Body of pancreas (tissue), 4 donors: ENCODE measurements around the gene CASZ1. TPM values are rescaled to one million over a fixed set of nuclear protein-coding genes. Genes with fewer than 3 reads are reported as not detected.

Source experiments
- ATAC-seq: fragments of 150-250 bp; one replicate; pipeline ENCODE4 v1.9.1; 2016
- DNase-seq, 4 donors: peaks; one replicate each; pipeline ENCODE4 v3.0.0-alpha.2; 2019
- H3K27ac ChIP-seq, 4 donors: fragments of 200-600 bp; sonication (generic); 1 replicate in 3 of 4; 2 replicates in 1 of 4; pipeline versions ENCODE4 v1.5.1 to v1.6.1; 2016 to 2019; ENCODE audit warnings: mild to moderate bottlenecking in 1 of 4, mixed read lengths in 1 of 4, moderate library complexity in 1 of 4
- H3K27me3 ChIP-seq, 2 donors: fragments of 200-600 bp; sonication (generic); one replicate each; pipeline ENCODE4 v1.6.0; 2016; ENCODE audit warnings: mild to moderate bottlenecking in 1 of 2
- H3K36me3 ChIP-seq, 2 donors: fragments of 200-600 bp; sonication (generic); replicated peaks in 1 of 2; 2 replicates each; pipeline ENCODE4 v1.5.1; 2016; ENCODE audit warnings: low read depth in 2 of 2; ENCODE audit not compliant: insufficient read depth in 1 of 2
- H3K4me1 ChIP-seq: fragments of 200-600 bp; sonication (generic); one replicate; pipeline ENCODE4 v1.6.0; 2016
- H3K4me3 ChIP-seq, 2 donors: fragments of 200-600 bp; sonication (generic); 1 replicate in 1 of 2; 2 replicates in 1 of 2; pipeline ENCODE4 v1.5.1; 2016 to 2019
- H3K9me3 ChIP-seq, 3 donors: fragments of 200-600 bp; sonication (generic); 1 replicate in 2 of 3; 2 replicates in 1 of 3; pipeline ENCODE4 v1.5.1; 2016
- CTCF ChIP-seq, 7 experiments: fragments of 450-650 bp in 4 of 7; fragments of 200-600 bp in 3 of 7; sonication (generic) in 3 of 7; IDR thresholded peaks; one replicate each; pipeline ENCODE4 v1.5.1; 2016 to 2019; ENCODE audit warnings: antibody characterized with exemption in 7 of 7
- POLR2A ChIP-seq, 3 donors: fragments of 450-650 bp; IDR thresholded peaks; one replicate each; pipeline ENCODE4 v1.6.1; 2016; ENCODE audit warnings: antibody characterized with exemption in 3 of 3, mild to moderate bottlenecking in 2 of 3
- WGBS, 2 donors: methylation state at CpG; one replicate each; pipeline ENCODE4 v1.1.5; 2017; 5-methylcytosine and 5-hydroxymethylcytosine counted together
- intact Hi-C: fragments of 100-400 bp; cut with DNase I; formaldehyde crosslinking; loops from one replicate; pipeline ENCODE4 v1.15.1; 2023
- total RNA-seq, 2 donors: library from RNA; depleted of rRNA; stranded (reverse); fragments of >200 nt; gene quantifications; one replicate each; pipeline ENCODE4 v1.1.0, GENCODE V29; 2016

Gene CASZ1
- total RNA-seq, 2 donors from 2014 or later, result 9.3 to 14.2 TPM

DNA sequence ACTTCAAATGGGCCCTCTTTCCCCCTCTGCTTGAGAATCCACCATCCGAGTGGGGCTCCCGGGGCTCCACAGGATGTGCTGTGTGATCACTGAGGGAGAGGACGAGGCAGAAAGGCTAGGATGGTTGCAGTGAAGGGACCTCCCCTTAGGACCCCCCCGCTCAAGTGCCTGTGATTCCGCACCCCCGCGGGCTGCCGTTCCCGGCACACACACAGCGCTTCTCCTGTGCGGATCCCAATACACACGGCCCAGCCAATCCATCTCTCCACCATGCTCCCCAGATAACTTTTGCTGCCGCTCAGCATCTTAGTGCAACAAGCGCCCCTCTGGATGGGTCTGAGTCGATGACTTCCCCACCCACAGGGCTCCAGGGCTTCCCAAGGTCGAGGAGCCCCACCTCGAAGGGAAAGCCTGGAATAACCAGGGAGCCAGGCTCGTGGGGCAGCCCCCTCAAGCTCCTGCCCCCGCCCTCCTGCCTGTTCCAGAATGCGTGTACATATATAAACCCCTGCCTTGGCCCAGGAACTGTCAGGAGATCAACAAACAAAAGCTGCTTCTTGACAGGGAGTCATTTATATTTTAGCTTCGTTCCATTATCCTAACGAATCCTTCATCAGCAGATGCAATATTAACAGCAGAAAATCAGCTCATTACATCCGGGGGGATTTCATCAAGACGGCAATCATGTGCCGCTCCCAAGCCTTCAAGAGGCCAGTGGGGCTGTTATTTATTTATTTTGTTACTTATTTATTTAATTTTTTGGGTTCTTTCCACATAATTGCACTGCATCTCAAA, 83.7 kb downstream of the CASZ1 start:
- TF ChIP-seq POLR2A (IDR thresholded peaks at IDR 0.05) (no peak), CTCF (IDR thresholded peaks at IDR 0.05) (no peak)
- ATAC-seq, result no peak
- no peaks in the 10 kb centered on the region for H3K9me3 ChIP-seq
- H3K36me3 ChIP-seq, result no peaks in the 10 kb centered on the region
- DNase-seq, result no peak
- intact Hi-C loops, result no loop called here
- no peaks in the 10 kb centered on the region for H3K27me3 ChIP-seq
- 79 to 80% methylated on average over 23 to 25 of the region's 25 CpGs for WGBS, 2 donors
- peaks cover 40% of the 10 kb centered on the region for H3K4me1 ChIP-seq
- no peak overlapping the region for H3K4me3 ChIP-seq
- H3K27ac ChIP-seq, result no peak overlapping the region

GRCh38 chr1:10710489-10710888, 86.0 kb downstream of the CASZ1 start:
- DNase-seq (no peak), ATAC-seq (no peak)
- H3K4me1 ChIP-seq, result peaks cover 22% of the 10 kb centered on the region
- WGBS, 2 donors, result 89 to 90% methylated on average over 3 to 7 of the region's 7 CpGs
- intact Hi-C loops, result no loop called here
- no peak overlapping the region for H3K4me3 ChIP-seq
- no peak overlapping the region for H3K27ac ChIP-seq
- TF ChIP-seq POLR2A (IDR thresholded peaks at IDR 0.05) (no peak), CTCF (IDR thresholded peaks at IDR 0.05) (no peak)
- no peaks in the 10 kb centered on the region for H3K9me3 ChIP-seq
- H3K36me3 ChIP-seq, result no peaks in the 10 kb centered on the region
- no peaks in the 10 kb centered on the region for H3K27me3 ChIP-seq

DNA sequence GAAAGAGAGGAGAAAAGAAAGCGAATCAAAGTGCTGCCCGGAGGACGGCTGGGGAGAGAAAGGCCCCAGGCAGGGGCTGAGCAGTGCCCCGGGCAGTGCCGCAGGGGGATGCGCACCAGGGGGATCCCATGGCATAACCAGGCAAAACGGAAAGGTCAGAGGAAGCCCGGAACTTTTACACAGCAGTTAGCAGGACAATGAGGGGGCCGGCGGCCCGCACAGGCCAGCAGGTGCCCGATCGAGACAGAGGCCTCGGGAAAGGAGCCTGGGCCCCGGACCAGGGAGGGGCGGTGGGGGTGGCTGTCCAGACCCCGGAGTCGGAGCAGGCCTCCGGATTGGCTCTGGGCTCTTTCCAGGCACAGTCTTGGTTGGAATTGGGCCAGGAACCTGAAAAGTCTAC, 86.8 kb downstream of the CASZ1 start:
- no peaks in the 10 kb centered on the region for H3K9me3 ChIP-seq
- no peak for DNase-seq
- H3K36me3 ChIP-seq, result no peaks in the 10 kb centered on the region
- H3K27me3 ChIP-seq, result no peaks in the 10 kb centered on the region
- ATAC-seq, result no peak
- 78 to 93% methylated on average over 15 to 18 of the region's 19 CpGs for WGBS, 2 donors
- H3K4me1 ChIP-seq, result peaks cover 19% of the 10 kb centered on the region
- intact Hi-C loops, result no loop called here
- no peak overlapping the region for H3K4me3 ChIP-seq
- TF ChIP-seq POLR2A (IDR thresholded peaks at IDR 0.05), result no peak
- TF ChIP-seq CTCF (IDR thresholded peaks at IDR 0.05), result no peak
- H3K27ac ChIP-seq, result no peak overlapping the region

DNA sequence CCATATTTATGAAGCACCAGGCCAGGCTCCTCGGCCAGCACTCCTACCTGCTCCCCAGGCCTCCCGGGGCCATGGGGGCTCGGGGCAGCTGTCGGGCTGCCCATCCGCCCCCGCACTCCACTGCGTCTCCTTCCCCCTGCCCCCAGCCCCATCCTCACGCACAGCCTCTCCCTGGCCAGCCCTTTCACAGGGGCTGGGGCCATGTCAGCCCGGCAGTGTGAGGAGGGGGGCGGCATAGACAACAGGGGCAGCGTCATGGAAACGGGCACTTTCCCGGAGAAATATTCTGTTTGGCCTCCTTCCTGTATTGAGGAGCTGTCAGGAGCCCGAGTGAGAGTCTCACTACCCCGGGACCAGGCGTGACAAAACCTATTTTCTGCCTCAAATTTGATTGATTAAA, 87.3 kb downstream of the CASZ1 start:
- Histone ChIP-seq H3K27ac (no peak overlapping the region), H3K9me3 (no peaks in the 10 kb centered on the region), H3K4me3 (no peak overlapping the region), H3K4me1 (peaks cover 19% of the 10 kb centered on the region), H3K36me3 (no peaks in the 10 kb centered on the region), H3K27me3 (no peaks in the 10 kb centered on the region)
- DNase-seq (no peak), ATAC-seq (no peak)
- WGBS, 2 donors, result 73 to 85% methylated on average over 12 to 15 of the region's 16 CpGs
- intact Hi-C loops, result no loop called here
- TF ChIP-seq CTCF (IDR thresholded peaks at IDR 0.05), result no peak
- no peak for TF ChIP-seq POLR2A (IDR thresholded peaks at IDR 0.05)

DNA sequence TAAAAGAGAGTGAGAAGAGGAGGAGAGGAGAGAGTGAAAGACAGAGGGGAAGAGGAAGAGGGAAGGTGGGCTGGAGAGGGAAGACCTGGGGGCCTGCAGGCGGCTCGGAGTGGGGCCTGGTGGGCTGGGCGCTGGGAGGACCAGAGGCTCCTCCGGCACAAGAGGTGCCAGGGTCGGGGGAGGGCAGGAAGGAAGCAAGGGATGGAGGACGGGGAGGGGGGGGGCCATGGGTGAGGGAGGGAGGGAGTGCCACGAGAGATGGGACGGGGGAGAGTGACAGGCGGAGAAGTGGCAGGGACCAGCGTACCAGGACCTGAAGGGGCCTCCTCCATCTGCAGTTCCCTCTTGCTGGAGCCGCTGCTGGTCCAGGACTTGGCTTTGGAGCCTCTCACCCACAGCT, 87.7 kb downstream of the CASZ1 start:
- H3K4me1 ChIP-seq, result peaks cover 17% of the 10 kb centered on the region
- 57 to 72% methylated on average over 9 to 11 of the region's 11 CpGs for WGBS, 2 donors
- intact Hi-C loops, result no loop called here
- ATAC-seq (no peak), DNase-seq (no peak)
- no peak overlapping the region for H3K27ac ChIP-seq
- TF ChIP-seq POLR2A (IDR thresholded peaks at IDR 0.05) (no peak), CTCF (IDR thresholded peaks at IDR 0.05) (no peak)
- no peaks in the 10 kb centered on the region for H3K27me3 ChIP-seq
- H3K9me3 ChIP-seq, result no peaks in the 10 kb centered on the region
- no peak overlapping the region for H3K4me3 ChIP-seq
- no peaks in the 10 kb centered on the region for H3K36me3 ChIP-seq
